Muscle layer of duodenum (tissue), 2 donors: ENCODE measurements around the gene ZNF20.

Experiments
- H3K27ac ChIP-seq: one replicate; pipeline ENCODE4 v1.7.0; 2013; ENCODE audit warnings: mild to moderate bottlenecking, low read length
- H3K27me3 ChIP-seq: one replicate; pipeline ENCODE4 v1.7.0; 2013; ENCODE audit warnings: low read depth, mild to moderate bottlenecking, control low read depth, low read length
- H3K36me3 ChIP-seq, 2 donors: one replicate each; pipeline ENCODE4 v1.7.0; 2013; ENCODE audit warnings: low read length in 2 of 2, control low read depth in 1 of 2, mild to moderate bottlenecking in 1 of 2; ENCODE audit not compliant: insufficient read depth in 2 of 2, control insufficient read depth in 1 of 2
- H3K4me1 ChIP-seq, 2 donors: one replicate each; pipeline ENCODE4 v1.7.0; 2013; ENCODE audit warnings: low read length in 2 of 2, mild to moderate bottlenecking in 2 of 2, control low read depth in 1 of 2, moderate library complexity in 1 of 2; ENCODE audit not compliant: insufficient read depth in 2 of 2, control insufficient read depth in 1 of 2
- H3K4me3 ChIP-seq, 2 donors: one replicate each; pipeline ENCODE4 v1.7.0; 2013; ENCODE audit warnings: low read length in 2 of 2, low read depth in 1 of 2, mild to moderate bottlenecking in 1 of 2
- H3K9me3 ChIP-seq, 2 donors: one replicate each; pipeline ENCODE4 v1.7.0; 2013; ENCODE audit warnings: low read length in 2 of 2, control low read depth in 1 of 2, mild to moderate bottlenecking in 1 of 2; ENCODE audit not compliant: control insufficient read depth in 1 of 2
- donor health status: healthy.

Gene ZNF20

GRCh38 chr19:12145348-12145747 lies 5.2 kb upstream of the ZNF20 start:
- Histone ChIP-seq H3K4me1 (peaks cover 4 to 10% of the 10 kb centered on the region in 2 donors), H3K27ac (no peak overlapping the region), H3K9me3 (peaks cover 0 to 2% of the 10 kb centered on the region in 2 donors), H3K27me3 (no peaks in the 10 kb centered on the region), H3K36me3 (peaks cover 17 to 38% of the 10 kb centered on the region in 2 donors), H3K4me3 (no peak overlapping the region)

GRCh38 chr19:12141405-12141736 lies 1.2 kb upstream of the ZNF20 start:
- Histone ChIP-seq H3K9me3 (peaks cover 0 to 2% of the 10 kb centered on the region in 2 donors), H3K4me3 (peak overlapping the region in 1 of 2 donors; percentile 77), H3K36me3 (peaks cover 12 to 31% of the 10 kb centered on the region in 2 donors), H3K27me3 (no peaks in the 10 kb centered on the region), H3K4me1 (peaks cover 8 to 19% of the 10 kb centered on the region in 2 donors), H3K27ac (no peak overlapping the region)

DNA sequence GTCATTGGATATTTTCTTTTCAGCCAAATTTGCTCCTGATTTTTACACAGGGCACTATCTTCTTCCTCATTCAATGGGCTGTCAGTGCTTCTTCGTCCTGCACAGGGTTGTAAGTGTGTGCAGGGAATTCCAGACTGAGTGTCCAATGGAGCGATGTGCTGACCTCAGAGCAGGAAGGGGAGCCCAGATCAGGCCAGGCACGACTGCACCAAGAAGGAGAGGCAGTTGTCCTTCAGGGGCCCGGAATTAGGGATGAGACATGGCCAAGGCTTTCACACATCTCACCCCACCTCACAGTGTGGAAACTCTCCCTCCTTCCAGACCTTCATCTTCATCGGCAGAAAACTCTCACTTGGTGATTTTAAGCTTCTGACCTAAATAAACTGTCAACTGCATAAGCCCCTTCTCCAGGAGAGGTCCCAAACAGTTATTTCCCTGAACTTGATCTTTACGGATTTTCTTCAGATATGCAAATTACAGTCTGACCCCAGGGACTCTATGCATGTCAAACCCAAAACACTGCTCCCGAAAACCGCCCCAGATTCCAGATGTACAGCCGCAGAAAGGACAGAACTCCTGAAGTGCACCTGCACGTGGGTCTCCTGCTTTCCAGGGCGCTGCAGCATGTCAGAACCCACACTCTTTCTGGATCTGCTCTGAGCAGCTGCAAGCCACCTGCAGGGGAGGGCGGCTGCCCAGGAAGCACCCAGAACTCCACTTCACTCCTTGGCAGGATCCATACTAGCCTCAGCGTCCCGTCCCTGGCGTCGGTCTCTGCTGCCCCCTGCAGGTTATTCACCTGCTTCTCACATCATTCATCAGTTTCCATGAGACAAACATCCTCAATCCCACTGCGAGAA lies 625 bp upstream of the ZNF20 start:
- Histone ChIP-seq H3K4me1 (peaks cover 8 to 19% of the 10 kb centered on the region in 2 donors), H3K9me3 (peaks cover 0 to 2% of the 10 kb centered on the region in 2 donors), H3K27me3 (no peaks in the 10 kb centered on the region), H3K27ac (no peak overlapping the region), H3K4me3 (peak overlapping the region; percentile 60 to 77), H3K36me3 (peaks cover 9 to 30% of the 10 kb centered on the region in 2 donors)

- H3K27me3 ChIP-seq = no peaks in the 10 kb centered on the region
- peaks cover 8 to 19% of the 10 kb centered on the region in 2 donors for H3K4me1 ChIP-seq
- no peaks in the 10 kb centered on the region for H3K9me3 ChIP-seq
- no peak overlapping the region for H3K27ac ChIP-seq
- H3K4me3 ChIP-seq = peak overlapping the region; percentile 60 to 77
- H3K36me3 ChIP-seq = peaks cover 6 to 35% of the 10 kb centered on the region in 2 donors
These were observed 881 bp downstream of the ZNF20 start for GRCh38 chr19:12139269-12139668.

DNA sequence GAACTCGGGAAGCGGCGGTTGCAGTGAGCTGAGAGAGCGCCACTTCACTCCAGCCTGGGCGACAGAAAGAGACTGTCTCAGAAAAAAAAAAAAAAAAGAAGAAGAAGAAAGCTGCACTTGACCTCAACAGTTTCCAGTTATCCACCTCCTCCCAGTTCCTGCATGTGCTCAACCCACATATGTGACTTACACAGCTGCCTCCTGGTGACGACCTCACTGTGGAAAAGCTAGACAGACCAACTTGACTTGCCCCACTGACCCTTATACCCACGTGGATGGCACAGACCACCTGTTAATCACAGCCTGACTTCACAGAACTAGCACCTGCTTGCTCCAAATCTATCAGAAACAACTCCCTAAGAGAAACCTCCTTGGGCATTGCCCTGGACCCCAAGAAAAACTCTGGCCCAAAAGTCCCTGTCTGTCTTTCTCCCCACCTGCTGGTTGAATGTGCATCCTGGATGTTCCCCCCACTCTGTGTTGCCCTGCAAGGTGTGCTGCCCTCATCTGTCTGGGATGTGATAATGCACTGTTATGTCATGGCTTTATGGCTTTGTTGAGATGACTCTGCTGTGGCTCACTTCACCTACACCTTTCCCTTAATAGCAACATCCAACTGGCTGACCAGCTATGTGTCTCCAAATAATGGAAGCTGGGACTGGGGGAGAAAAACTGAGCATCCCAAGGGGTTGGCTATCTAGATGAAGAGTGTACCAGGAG lies 2.8 kb downstream of the ZNF20 start:
- Histone ChIP-seq H3K9me3 (peaks cover 14% of the 10 kb centered on the region in 2 donors), H3K27ac (no peak overlapping the region), H3K4me1 (peaks cover 8 to 19% of the 10 kb centered on the region in 2 donors), H3K36me3 (peaks cover 20 to 51% of the 10 kb centered on the region in 2 donors), H3K27me3 (no peaks in the 10 kb centered on the region), H3K4me3 (no peak overlapping the region)

DNA sequence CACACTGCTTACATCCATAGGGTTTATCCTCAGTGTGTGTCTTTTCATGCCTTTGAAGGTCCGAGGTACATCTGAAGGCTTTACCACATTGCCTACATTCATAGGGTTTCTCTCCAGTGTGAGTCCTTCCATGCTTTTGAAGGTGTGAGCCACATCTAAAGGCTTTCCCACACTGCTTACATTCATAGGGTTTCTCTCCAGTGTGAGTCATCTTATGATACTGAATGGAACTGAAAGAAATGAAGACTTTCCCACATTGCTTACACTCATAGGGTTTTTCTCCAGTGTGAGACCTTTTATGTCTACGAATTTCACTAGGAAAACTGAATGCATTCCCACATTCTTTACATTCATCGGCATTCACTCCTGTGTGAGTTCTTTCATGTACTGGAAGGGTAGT lies 7.1 kb downstream of the ZNF20 start:
- H3K9me3 ChIP-seq = peaks cover 21 to 24% of the 10 kb centered on the region in 2 donors

DNA sequence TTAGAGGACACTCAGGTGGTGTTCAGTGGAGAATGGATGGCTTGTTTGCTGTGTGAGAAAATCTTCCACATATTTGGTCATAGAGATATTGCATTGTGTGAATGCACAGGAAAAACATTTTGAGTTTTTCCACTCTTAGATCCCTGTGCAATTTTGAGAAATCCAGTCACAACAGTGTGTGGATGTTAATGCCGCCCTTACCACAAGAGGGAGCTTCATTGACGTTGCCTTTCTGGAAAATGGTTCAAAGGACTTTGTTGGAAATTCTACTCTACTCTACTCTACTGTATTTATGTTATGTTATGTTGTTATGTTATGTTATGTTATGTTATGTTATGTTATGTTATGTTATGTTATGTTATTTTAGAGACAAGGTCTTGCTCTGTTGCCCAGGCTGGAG lies 13.4 kb downstream of the ZNF20 start:
- Histone ChIP-seq H3K36me3 (peaks cover 0 to 4% of the 10 kb centered on the region in 2 donors), H3K27ac (no peak overlapping the region), H3K9me3 (peaks cover 4 to 5% of the 10 kb centered on the region in 2 donors), H3K4me3 (no peak overlapping the region), H3K4me1 (no peaks in the 10 kb centered on the region), H3K27me3 (no peaks in the 10 kb centered on the region)

More for the DNA sequence above, 7.1 kb downstream of the ZNF20 start:
- Histone ChIP-seq H3K27me3 (no peaks in the 10 kb centered on the region), H3K4me3 (peak overlapping the region in 1 of 2 donors; percentile 39), H3K36me3 (peaks cover 22 to 60% of the 10 kb centered on the region in 2 donors), H3K4me1 (no peaks in the 10 kb centered on the region), H3K27ac (no peak overlapping the region)

GRCh38 chr19:12117201-12117970 lies 22.8 kb downstream of the ZNF20 start:
- Histone ChIP-seq H3K27me3 (no peaks in the 10 kb centered on the region), H3K27ac (no peak overlapping the region), H3K9me3 (peaks cover 3 to 11% of the 10 kb centered on the region in 2 donors), H3K4me3 (no peak overlapping the region), H3K36me3 (peaks cover 5 to 13% of the 10 kb centered on the region in 2 donors), H3K4me1 (no peaks in the 10 kb centered on the region)

GRCh38 chr19:12113121-12113520 lies 27.0 kb downstream of the ZNF20 start:
- Histone ChIP-seq H3K4me3 (no peak overlapping the region), H3K36me3 (peaks cover 19 to 38% of the 10 kb centered on the region in 2 donors), H3K9me3 (peaks cover 6 to 18% of the 10 kb centered on the region in 2 donors), H3K27ac (no peak overlapping the region), H3K4me1 (no peaks in the 10 kb centered on the region), H3K27me3 (no peaks in the 10 kb centered on the region)

- peaks cover 6 to 18% of the 10 kb centered on the region in 2 donors for H3K9me3 ChIP-seq
- H3K27me3 ChIP-seq = no peaks in the 10 kb centered on the region
- H3K4me3 ChIP-seq = no peak overlapping the region
- peaks cover 19 to 38% of the 10 kb centered on the region in 2 donors for H3K36me3 ChIP-seq
- no peaks in the 10 kb centered on the region for H3K4me1 ChIP-seq
- no peak overlapping the region for H3K27ac ChIP-seq
These were observed 27.4 kb downstream of the ZNF20 start for GRCh38 chr19:12112701-12113100.
